AG04449 (cell line): ENCODE results near the gene LIG3.

Source experiments
- CTCF ChIA-PET: fragments of 350-600 bp; formaldehyde crosslinking; extraction: SDS; loops from one replicate; lab custom pipeline; 2021; ENCODE audit warnings: antibody characterized with exemption; lab: Yijun Ruan, JAX
- POLR2A ChIA-PET: fragments of 400-600, 350-600 bp; formaldehyde crosslinking; extraction: SDS; loops from one replicate; lab custom pipeline; 2020; ENCODE audit warnings: antibody characterized with exemption, inconsistent platforms; lab: Yijun Ruan, JAX
- DNase-seq: peaks from one replicate; pipeline ENCODE4 v3.0.0-alpha.2; 2010; ENCODE audit warnings: low read depth, low spot score
- H3K4me3 ChIP-seq: 2 replicates; pipeline ENCODE4 v1.5.1; 2011; ENCODE audit warnings: low read depth, mild to moderate bottlenecking, control low read depth, low read length
- CTCF ChIP-seq: IDR thresholded peaks from one replicate; pipeline ENCODE4 v1.5.1; 2011; ENCODE audit warnings: mild to moderate bottlenecking, moderate library complexity, low read length, control low read depth, inconsistent platforms; ENCODE audit not compliant: insufficient read depth; ENCODE audit errors: missing control alignments

LIG3 gene

GRCh38 chr17:35051183-35051578 is 70.9 kb downstream of the LIG3 start:
- no peak for TF ChIP-seq CTCF
- ChIA-PET POLR2A (no interaction called here), CTCF (no interaction called here)
- DNase-seq, result no peak
- H3K4me3 ChIP-seq, result no peak overlapping the region

- ChIA-PET POLR2A (no interaction called here), CTCF (no interaction called here)
- no peak for TF ChIP-seq CTCF
- no peak overlapping the region for H3K4me3 ChIP-seq
- no peak for DNase-seq
Measured at GRCh38 chr17:35051579-35052240, 71.4 kb downstream of the LIG3 start.

GRCh38 chr17:35052241-35052610 is 71.9 kb downstream of the LIG3 start:
- no peak for DNase-seq
- ChIA-PET POLR2A (no interaction called here), CTCF (no interaction called here)
- TF ChIP-seq CTCF, result no peak
- H3K4me3 ChIP-seq, result no peak overlapping the region

- POLR2A ChIA-PET, result no interaction called here
- no peak for DNase-seq
- TF ChIP-seq CTCF, result no peak
- H3K4me3 ChIP-seq, result no peak overlapping the region
- CTCF ChIA-PET, result no interaction called here
Measured at GRCh38 chr17:35052780-35053179, 72.5 kb downstream of the LIG3 start.

- POLR2A ChIA-PET, result no interaction called here
- CTCF ChIA-PET, result interaction anchor here (1.6 kb wide), 1 partner anchor 14 kb away, joined by 4 read pairs; no protein-coding TSS in a partner anchor
- no peak overlapping the region for H3K4me3 ChIP-seq
- TF ChIP-seq CTCF, result no peak
- no peak for DNase-seq
Measured at GRCh38 chr17:35053204-35053603, 72.9 kb downstream of the LIG3 start.

GRCh38 chr17:35056013-35056412 is 75.7 kb downstream of the LIG3 start:
- DNase-seq, result no peak
- POLR2A ChIA-PET, result no interaction called here
- no peak overlapping the region for H3K4me3 ChIP-seq
- no peak for TF ChIP-seq CTCF
- CTCF ChIA-PET, result no interaction called here
